Ishikawa (cell line): Measurements from ENCODE around the gene CDK9.

ENCODE experiments used
- CEBPB ChIP-seq: IDR thresholded peaks from 2 replicates; pipeline ENCODE4 v1.6.1; 2012
- EGR1 ChIP-seq: IDR thresholded peaks from 2 replicates; pipeline ENCODE4 v1.6.1; 2012
- EP300 ChIP-seq: IDR thresholded peaks from 2 replicates; pipeline ENCODE4 v1.6.1; 2012; ENCODE audit warnings: borderline replicate concordance
- FOXM1 ChIP-seq: IDR thresholded peaks from 2 replicates; pipeline ENCODE4 v1.6.1; 2012; ENCODE audit warnings: low read depth, borderline replicate concordance
- MAX ChIP-seq: IDR thresholded peaks from 2 replicates; pipeline ENCODE4 v1.6.1; 2012
- RAD21 ChIP-seq: IDR thresholded peaks from 2 replicates; pipeline ENCODE4 v1.6.1; 2012; ENCODE audit warnings: low read depth
- REST ChIP-seq: IDR thresholded peaks from 2 replicates; pipeline ENCODE4 v1.6.1; 2012; ENCODE audit warnings: low read depth, mild to moderate bottlenecking
- TEAD4 ChIP-seq: IDR thresholded peaks from 2 replicates; pipeline ENCODE4 v1.6.1; 2012

GRCh38 chr9:127817881-127818434, 32.1 kb downstream of the CDK9 start:
- TF ChIP-seq EGR1 (no peak), REST (no peak), EP300 (no peak), RAD21 (no peak), TEAD4 (no peak), FOXM1 (no peak), CEBPB (no peak), MAX (no peak)
